Trophoblast cell (in vitro differentiated cells and primary cell): Measurements from ENCODE around the gene SYT2.
A peak's percentile ranks its signal among the peaks of the same experiment; 100 is the strongest.

Experiments
- DNase-seq, 2 donors: peaks; one replicate each; pipeline ENCODE4 v3.0.0-alpha.2; 2016
- H2AFZ ChIP-seq: 2 replicates; pipeline ENCODE4 v1.6.1; 2013; ENCODE audit warnings: low read length, moderate library complexity, mild to moderate bottlenecking; ENCODE audit not compliant: insufficient read depth, poor library complexity
- H2AK5ac ChIP-seq: 2 replicates; pipeline ENCODE4 v1.6.1; 2013; ENCODE audit warnings: mild to moderate bottlenecking, low read length
- H2BK120ac ChIP-seq: 2 replicates; pipeline ENCODE4 v1.6.1; 2013; ENCODE audit warnings: low read length, mild to moderate bottlenecking, moderate library complexity; ENCODE audit not compliant: insufficient read depth, poor library complexity
- H2BK12ac ChIP-seq: 2 replicates; pipeline ENCODE4 v1.6.1; 2013; ENCODE audit warnings: mild to moderate bottlenecking, low read length, moderate library complexity
- H2BK5ac ChIP-seq: 2 replicates; pipeline ENCODE4 v1.6.1; 2013; ENCODE audit warnings: low read length, low read depth, moderate library complexity, mild to moderate bottlenecking; ENCODE audit not compliant: poor library complexity
- H3K14ac ChIP-seq: 2 replicates; pipeline ENCODE4 v1.6.1; 2013; ENCODE audit warnings: mild to moderate bottlenecking, low read length
- H3K18ac ChIP-seq: 2 replicates; pipeline ENCODE4 v1.6.1; 2013; ENCODE audit warnings: mild to moderate bottlenecking, low read length
- H3K23ac ChIP-seq: 2 replicates; pipeline ENCODE4 v1.6.1; 2013; ENCODE audit warnings: low read length
- H3K27ac ChIP-seq: 2 replicates; pipeline ENCODE4 v1.5.1; 2013; ENCODE audit warnings: low read depth, mild to moderate bottlenecking, inconsistent platforms, low read length, moderate library complexity
- H3K27me3 ChIP-seq: 2 replicates; pipeline ENCODE4 v1.6.1; 2013; ENCODE audit warnings: inconsistent platforms, mild to moderate bottlenecking, low read length, moderate library complexity; ENCODE audit not compliant: insufficient read depth
- H3K36me3 ChIP-seq, 2 experiments: 1 replicate in 1 of 2; 2 replicates in 1 of 2; pipeline ENCODE4 v1.6.1; 2013; ENCODE audit warnings: low read length in 2 of 2, mild to moderate bottlenecking in 2 of 2, moderate library complexity in 1 of 2; ENCODE audit not compliant: insufficient read depth in 2 of 2, control insufficient read depth in 1 of 2
- H3K4ac ChIP-seq: 2 replicates; pipeline ENCODE4 v1.6.1; 2013; ENCODE audit warnings: low read depth, mild to moderate bottlenecking, low read length, moderate library complexity
- H3K4me1 ChIP-seq, 2 experiments: 1 replicate in 1 of 2; 2 replicates in 1 of 2; pipeline ENCODE4 v1.6.1; 2013; ENCODE audit warnings: low read length in 2 of 2, mild to moderate bottlenecking in 2 of 2, moderate library complexity in 1 of 2; ENCODE audit not compliant: insufficient read depth in 2 of 2, control insufficient read depth in 1 of 2
- H3K4me2 ChIP-seq: 2 replicates; pipeline ENCODE4 v1.6.1; 2013; ENCODE audit warnings: inconsistent platforms, mild to moderate bottlenecking, low read length, moderate library complexity
- H3K4me3 ChIP-seq: 2 replicates; pipeline ENCODE4 v1.5.1; 2013; ENCODE audit warnings: mild to moderate bottlenecking, low read depth, low read length, inconsistent platforms
- H3K79me1 ChIP-seq: one replicate; pipeline ENCODE4 v1.6.1; 2013; ENCODE audit warnings: low read length
- H3K79me2 ChIP-seq: 2 replicates; pipeline ENCODE4 v1.6.1; 2013; ENCODE audit warnings: low read length, mild to moderate bottlenecking; ENCODE audit not compliant: control insufficient read depth, insufficient read depth, poor library complexity
- H3K9ac ChIP-seq: 2 replicates; pipeline ENCODE4 v1.6.1; 2013; ENCODE audit warnings: mild to moderate bottlenecking, low read length
- H3K9me3 ChIP-seq: 2 replicates; pipeline ENCODE4 v1.6.1; 2013; ENCODE audit warnings: low read depth, mild to moderate bottlenecking, control low read depth, inconsistent platforms, low read length; ENCODE audit not compliant: insufficient read depth
- H4K12ac ChIP-seq: 2 replicates; pipeline ENCODE4 v1.6.1; 2013; ENCODE audit warnings: low read depth, mild to moderate bottlenecking, low read length, moderate library complexity
- H4K8ac ChIP-seq: 2 replicates; pipeline ENCODE4 v1.6.1; 2013; ENCODE audit warnings: low read depth, mild to moderate bottlenecking, low read length, moderate library complexity
- H4K91ac ChIP-seq: one replicate; pipeline ENCODE4 v1.6.1; 2013; ENCODE audit warnings: low read depth, mild to moderate bottlenecking, low read length, moderate library complexity
- WGBS: extraction: QIAGEN DNeasy Blood & Tissue Kit; methylation state at CpG from one replicate; pipeline ENCODE4 v1.1.7; 2013; ENCODE audit warnings: missing lambda C conversion rate; ENCODE audit not compliant: insufficient read length, insufficient coverage; ENCODE audit errors: extremely low coverage; 5-methylcytosine and 5-hydroxymethylcytosine counted together

The SYT2 gene

DNA sequence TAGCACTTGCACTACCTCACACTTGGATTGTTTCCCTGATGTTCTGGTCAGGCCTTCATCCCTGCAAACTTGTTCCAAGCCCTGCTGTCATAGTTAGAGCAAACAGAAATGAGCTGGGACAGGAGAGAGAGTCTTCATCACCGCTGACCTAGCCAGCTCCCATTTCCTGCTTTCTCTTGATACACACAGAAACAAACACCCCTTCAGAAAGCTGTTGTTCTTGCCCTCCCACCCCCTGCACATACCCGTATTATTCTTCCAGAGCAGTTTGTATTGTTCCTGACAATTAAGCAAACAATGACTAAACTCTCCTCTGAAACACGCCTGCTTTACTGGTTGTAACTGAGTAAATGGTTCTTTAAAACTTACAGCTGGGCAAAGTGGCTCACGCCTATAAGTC, 2.9 kb upstream of the SYT2 start:
- Histone ChIP-seq H3K4me3 (no peak overlapping the region), H2BK120ac (no peak overlapping the region), H3K4ac (no peak overlapping the region), H3K27ac (no peak overlapping the region), H2BK5ac (no peak overlapping the region), H3K9me3 (peaks cover 4% of the 10 kb centered on the region), H3K79me2 (no peaks in the 10 kb centered on the region), H3K18ac (no peak overlapping the region), H3K23ac (no peak overlapping the region), H2BK12ac (no peak overlapping the region), H2AFZ (no peak overlapping the region), H3K9ac (no peak overlapping the region), H4K8ac (no peak overlapping the region), H3K36me3 (no peaks in the 10 kb centered on the region), H4K91ac (no peak overlapping the region), H2AK5ac (no peak overlapping the region), H3K79me1 (no peaks in the 10 kb centered on the region), H3K14ac (no peak overlapping the region), H3K27me3 (peaks cover 37% of the 10 kb centered on the region), H3K4me2 (no peak overlapping the region), H4K12ac (no peak overlapping the region), H3K4me1 (peaks cover 6 to 8% of the 10 kb centered on the region in 2 experiments)
- no CpG with 5 or more reads among the region's 4 CpGs for WGBS
- DNase-seq, result no peak

DNA sequence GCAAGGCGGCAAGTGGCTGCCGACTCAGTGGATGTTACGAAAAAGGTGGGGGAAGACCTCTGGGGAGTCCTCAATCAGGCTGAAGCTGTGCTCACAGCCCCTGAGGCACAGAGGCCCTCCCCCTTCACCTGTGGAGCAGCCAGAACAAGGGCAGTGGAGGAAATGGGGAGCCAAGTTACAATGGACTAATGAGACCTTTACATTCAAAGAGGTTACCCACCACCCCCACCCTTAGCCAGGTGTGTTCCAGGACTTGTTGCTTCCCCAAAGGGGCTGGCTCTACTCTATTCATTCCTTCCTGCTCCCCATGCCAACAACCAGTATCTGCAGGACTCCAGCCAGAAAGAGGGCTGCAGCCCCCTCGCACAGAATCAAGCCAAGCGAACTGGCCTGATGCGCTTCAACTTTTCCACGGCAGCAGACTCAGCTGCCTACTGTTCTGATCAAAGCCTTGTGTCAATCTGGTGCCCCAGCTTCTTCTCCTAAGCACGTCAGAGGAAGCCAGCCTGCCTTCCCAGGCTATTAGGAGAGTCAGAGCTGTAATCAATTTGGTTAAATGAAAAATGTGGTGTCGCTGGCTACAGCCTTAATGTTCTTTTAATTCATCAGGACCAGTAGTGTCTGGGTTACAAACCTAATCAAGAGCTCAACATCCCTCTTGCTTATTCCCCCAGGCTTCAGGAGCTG, 1.8 kb upstream of the SYT2 start:
- Histone ChIP-seq H4K12ac (no peak overlapping the region), H3K79me1 (no peaks in the 10 kb centered on the region), H3K27ac (no peak overlapping the region), H3K4ac (no peak overlapping the region), H3K4me2 (no peak overlapping the region), H3K79me2 (no peaks in the 10 kb centered on the region), H3K4me3 (no peak overlapping the region), H3K23ac (no peak overlapping the region), H4K91ac (no peak overlapping the region), H2BK5ac (no peak overlapping the region), H3K18ac (no peak overlapping the region), H3K9me3 (peaks cover 4% of the 10 kb centered on the region), H3K9ac (no peak overlapping the region), H2BK120ac (no peak overlapping the region), H3K36me3 (no peaks in the 10 kb centered on the region), H4K8ac (no peak overlapping the region), H2AK5ac (no peak overlapping the region), H3K14ac (no peak overlapping the region), H2AFZ (no peak overlapping the region), H3K27me3 (peaks cover 38% of the 10 kb centered on the region), H2BK12ac (no peak overlapping the region), H3K4me1 (peaks cover 6 to 8% of the 10 kb centered on the region in 2 experiments)
- DNase-seq, result no peak
- no CpG with 5 or more reads among the region's 9 CpGs for WGBS

DNA sequence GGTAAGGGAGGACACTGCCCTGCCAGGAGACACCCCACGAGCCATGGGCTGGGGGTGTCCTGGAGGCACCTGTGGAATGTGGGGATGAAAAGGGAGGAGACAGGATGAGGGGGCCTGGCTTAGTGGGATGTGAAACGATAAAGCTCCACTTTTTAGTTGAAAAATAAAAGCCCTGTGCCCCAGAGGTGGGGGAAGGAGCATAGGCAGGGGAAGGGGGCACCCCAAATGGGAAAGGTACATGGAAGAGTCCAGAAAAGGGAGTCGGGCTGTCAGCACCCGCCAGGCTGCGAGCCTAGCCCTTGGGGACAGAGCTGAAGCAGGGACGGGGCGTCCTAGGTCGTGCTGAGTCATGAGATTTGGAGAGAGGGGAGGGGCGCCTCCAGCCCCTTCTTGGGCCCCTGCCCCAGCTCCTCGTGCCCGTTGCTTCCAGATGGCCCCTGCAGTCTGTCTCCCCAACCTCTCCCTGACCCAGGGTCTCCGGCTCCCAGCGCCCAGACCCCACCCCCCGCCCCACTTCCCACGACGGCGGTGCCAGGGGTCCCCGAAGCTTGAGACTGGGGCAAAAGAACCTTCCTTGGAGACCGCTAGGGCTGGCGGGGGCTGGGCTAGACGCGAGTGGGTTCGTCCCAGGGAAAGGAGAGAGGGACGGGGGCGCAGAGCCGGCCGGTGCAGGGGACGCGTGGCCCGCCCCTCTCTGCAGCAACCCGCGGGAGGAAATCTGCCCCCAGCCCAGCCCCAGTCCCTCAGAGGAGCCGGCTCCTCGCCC, 795 bp downstream of the SYT2 start:
- Histone ChIP-seq H3K27me3 (peaks cover 38% of the 10 kb centered on the region), H3K27ac (no peak overlapping the region), H3K9me3 (peaks cover 4% of the 10 kb centered on the region), H2AK5ac (no peak overlapping the region), H3K9ac (no peak overlapping the region), H3K36me3 (no peaks in the 10 kb centered on the region), H3K4me3 (no peak overlapping the region), H3K4me2 (peak overlapping the region; percentile 89), H3K79me1 (no peaks in the 10 kb centered on the region), H3K23ac (no peak overlapping the region), H2BK5ac (no peak overlapping the region), H2AFZ (no peak overlapping the region), H3K79me2 (no peaks in the 10 kb centered on the region), H2BK120ac (no peak overlapping the region), H3K14ac (no peak overlapping the region), H3K4ac (no peak overlapping the region), H4K91ac (no peak overlapping the region), H3K4me1 (peaks cover 6 to 8% of the 10 kb centered on the region in 2 experiments), H4K8ac (no peak overlapping the region), H4K12ac (no peak overlapping the region), H3K18ac (no peak overlapping the region), H2BK12ac (no peak overlapping the region)
- no CpG with 5 or more reads among the region's 34 CpGs for WGBS
- no peak for DNase-seq

DNA sequence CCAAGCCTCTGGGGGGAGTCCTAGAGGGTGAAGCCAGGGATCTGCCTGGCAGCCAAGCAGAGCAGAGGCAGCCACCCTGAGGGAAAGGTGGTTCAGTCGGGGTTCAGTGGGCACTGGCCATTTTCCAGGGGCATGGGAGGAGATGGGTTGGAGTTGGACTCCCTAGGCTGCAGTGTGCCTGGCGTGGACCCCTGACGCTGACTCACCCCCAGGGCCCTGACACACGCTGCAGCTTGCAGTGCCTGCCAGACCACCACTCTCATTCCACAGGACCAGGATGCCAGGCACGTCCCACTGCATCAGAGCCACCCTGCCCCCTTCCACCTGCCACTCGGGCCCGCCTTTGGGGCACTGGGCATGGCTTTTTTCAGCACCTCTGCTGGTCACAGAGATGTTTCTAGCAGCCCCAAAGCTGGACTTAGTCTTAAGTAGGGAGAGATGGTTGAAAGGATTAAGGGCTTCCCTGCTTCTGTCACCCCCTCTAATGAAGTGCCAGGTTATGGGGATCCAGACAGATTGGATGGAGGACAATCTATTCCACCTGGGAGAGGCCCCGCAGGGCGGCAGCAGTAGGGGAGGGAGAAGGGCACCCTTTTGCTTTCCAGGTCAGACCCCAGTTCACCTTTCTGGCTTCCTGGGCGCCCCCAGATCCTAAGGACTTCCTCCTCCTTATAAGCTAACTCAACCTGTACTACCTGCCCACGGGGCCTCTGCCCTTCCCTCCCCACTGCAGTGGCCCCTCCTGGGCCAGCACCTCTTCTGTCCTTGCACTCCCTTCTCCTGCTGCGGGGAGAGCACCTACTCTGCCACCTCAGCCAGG, 1.6 kb downstream of the SYT2 start:
- H2BK120ac ChIP-seq, result no peak overlapping the region
- no peak overlapping the region for H2AK5ac ChIP-seq
- H3K79me2 ChIP-seq, result no peaks in the 10 kb centered on the region
- no peak overlapping the region for H3K23ac ChIP-seq
- H3K9ac ChIP-seq, result no peak overlapping the region
- no peak overlapping the region for H2AFZ ChIP-seq
- H3K4me1 ChIP-seq, result peaks cover 6 to 8% of the 10 kb centered on the region in 2 experiments
- no peak overlapping the region for H2BK12ac ChIP-seq
- no peak overlapping the region for H3K18ac ChIP-seq
- no peak overlapping the region for H2BK5ac ChIP-seq
- WGBS, result no CpG with 5 or more reads among the region's 12 CpGs
- H3K4me3 ChIP-seq, result peak overlapping the region; percentile 24
- no peak overlapping the region for H4K8ac ChIP-seq
- H3K79me1 ChIP-seq, result no peaks in the 10 kb centered on the region
- H3K27ac ChIP-seq, result no peak overlapping the region
- no peak for DNase-seq
- no peak overlapping the region for H3K14ac ChIP-seq
- no peaks in the 10 kb centered on the region for H3K36me3 ChIP-seq
- H3K4me2 ChIP-seq, result no peak overlapping the region
- no peak overlapping the region for H3K4ac ChIP-seq
- H3K9me3 ChIP-seq, result peaks cover 4% of the 10 kb centered on the region
- H4K12ac ChIP-seq, result no peak overlapping the region
- peaks cover 38% of the 10 kb centered on the region for H3K27me3 ChIP-seq
- no peak overlapping the region for H4K91ac ChIP-seq
